DOHH2 (cell line): ENCODE measurements around the gene MAMDC2.

ENCODE experiments used
- H3F3A ChIP-seq: fragments of 200-600 bp; sonication (generic), shearing (Covaris generic); 2 replicates; pipeline ENCODE4 v1.6.0; 2016; ENCODE audit warnings: antibody characterized with exemption, mild to moderate bottlenecking; ENCODE audit not compliant: control insufficient read depth, insufficient read depth
- H3K27ac ChIP-seq: fragments of 200-600 bp; sonication (generic); 2 replicates; pipeline ENCODE4 v1.5.1; 2014; ENCODE audit warnings: low read depth, mild to moderate bottlenecking, low read length, moderate library complexity
- H3K27me3 ChIP-seq: fragments of 200-600 bp; sonication (generic); 2 replicates; pipeline ENCODE4 v1.6.1; 2014; ENCODE audit warnings: mild to moderate bottlenecking, low read length, mixed read lengths; ENCODE audit not compliant: control insufficient read depth
- H3K36me3 ChIP-seq: fragments of 200-600 bp; sonication (generic); 2 replicates; pipeline ENCODE4 v1.6.1; 2014; ENCODE audit warnings: mild to moderate bottlenecking, low read length, moderate library complexity, mixed read lengths; ENCODE audit not compliant: control insufficient read depth
- H3K4me1 ChIP-seq: fragments of 200-600 bp; sonication (generic); 2 replicates; pipeline ENCODE4 v1.6.1; 2014; ENCODE audit warnings: mild to moderate bottlenecking, low read length, mixed read lengths; ENCODE audit not compliant: control insufficient read depth
- H3K4me2 ChIP-seq: fragments of 200-600 bp; sonication (generic); 2 replicates; pipeline ENCODE4 v1.6.0; 2014; ENCODE audit warnings: mild to moderate bottlenecking, low read length, moderate library complexity
- H3K4me3 ChIP-seq: fragments of 200-600 bp; sonication (generic); 2 replicates; pipeline ENCODE4 v1.5.1; 2014; ENCODE audit warnings: mild to moderate bottlenecking, low read length, mixed read lengths
- H3K79me2 ChIP-seq: fragments of 200-600 bp; sonication (generic); 2 replicates; pipeline ENCODE4 v1.6.1; 2014; ENCODE audit warnings: mild to moderate bottlenecking, low read length, mixed read lengths; ENCODE audit not compliant: control insufficient read depth
- H3K9me2 ChIP-seq: fragments of 200-600 bp; sonication (generic); replicated peaks from 2 replicates; pipeline ENCODE4 v1.6.1; 2014; ENCODE audit warnings: mild to moderate bottlenecking, low read length, mixed read lengths; ENCODE audit not compliant: control insufficient read depth
- H3K9me3 ChIP-seq: fragments of 200-600 bp; sonication (generic); 2 replicates; pipeline ENCODE4 v1.6.1; 2014; ENCODE audit warnings: antibody characterized with exemption, low read length, mixed read lengths; ENCODE audit not compliant: control insufficient read depth, insufficient read depth
- H4K20me1 ChIP-seq: fragments of 200-600 bp; sonication (generic); 2 replicates; pipeline ENCODE4 v1.6.0; 2014; ENCODE audit warnings: low read depth, mild to moderate bottlenecking, antibody characterized with exemption, low read length, moderate library complexity; ENCODE audit not compliant: control insufficient read depth, insufficient read depth
- EZH2phosphoT487 ChIP-seq: fragments of 200-600 bp; sonication (generic); IDR thresholded peaks from 2 replicates; pipeline ENCODE4 v1.6.1; 2017; ENCODE audit warnings: borderline replicate concordance, mild to moderate bottlenecking, antibody characterized with exemption, low read length, moderate library complexity, mixed read lengths
- TF ChIP-seq, protein P1 (sequence below): fragments of 200-600 bp; sonication (generic); IDR thresholded peaks from one replicate; pipeline ENCODE4 v1.5.1; 2014; ENCODE audit warnings: antibody characterized with exemption, mild to moderate bottlenecking, low read depth, low read length; ENCODE audit not compliant: poor library complexity, severe bottlenecking

Gene MAMDC2

DNA sequence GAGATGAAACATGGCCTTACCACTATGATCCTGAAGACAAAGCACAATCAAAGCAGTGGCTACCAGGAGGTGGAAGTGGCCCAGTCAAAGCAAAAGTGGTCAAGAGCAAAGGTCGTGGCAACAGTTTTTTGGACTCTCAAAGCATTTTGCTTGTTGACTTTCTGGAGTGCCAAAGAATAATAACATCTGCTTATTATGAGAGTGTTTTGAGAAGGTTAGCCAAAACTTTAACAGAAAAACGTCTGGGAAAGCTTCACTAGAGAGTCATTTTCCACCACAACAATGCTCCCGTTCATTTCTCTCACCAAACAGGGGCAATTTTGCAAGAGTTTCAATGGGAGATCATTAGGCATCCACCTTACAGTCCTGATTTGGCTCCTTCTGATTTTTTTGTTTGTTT is 33.6 kb upstream of the MAMDC2 start:
- no peak overlapping the region for H3K4me3 ChIP-seq
- no peak for TF ChIP-seq EZH2phosphoT487
- TF ChIP-seq, protein P1, sequence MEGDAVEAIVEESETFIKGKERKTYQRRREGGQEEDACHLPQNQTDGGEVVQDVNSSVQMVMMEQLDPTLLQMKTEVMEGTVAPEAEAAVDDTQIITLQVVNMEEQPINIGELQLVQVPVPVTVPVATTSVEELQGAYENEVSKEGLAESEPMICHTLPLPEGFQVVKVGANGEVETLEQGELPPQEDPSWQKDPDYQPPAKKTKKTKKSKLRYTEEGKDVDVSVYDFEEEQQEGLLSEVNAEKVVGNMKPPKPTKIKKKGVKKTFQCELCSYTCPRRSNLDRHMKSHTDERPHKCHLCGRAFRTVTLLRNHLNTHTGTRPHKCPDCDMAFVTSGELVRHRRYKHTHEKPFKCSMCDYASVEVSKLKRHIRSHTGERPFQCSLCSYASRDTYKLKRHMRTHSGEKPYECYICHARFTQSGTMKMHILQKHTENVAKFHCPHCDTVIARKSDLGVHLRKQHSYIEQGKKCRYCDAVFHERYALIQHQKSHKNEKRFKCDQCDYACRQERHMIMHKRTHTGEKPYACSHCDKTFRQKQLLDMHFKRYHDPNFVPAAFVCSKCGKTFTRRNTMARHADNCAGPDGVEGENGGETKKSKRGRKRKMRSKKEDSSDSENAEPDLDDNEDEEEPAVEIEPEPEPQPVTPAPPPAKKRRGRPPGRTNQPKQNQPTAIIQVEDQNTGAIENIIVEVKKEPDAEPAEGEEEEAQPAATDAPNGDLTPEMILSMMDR = no peak
- H3K4me2 ChIP-seq = no peak overlapping the region

DNA sequence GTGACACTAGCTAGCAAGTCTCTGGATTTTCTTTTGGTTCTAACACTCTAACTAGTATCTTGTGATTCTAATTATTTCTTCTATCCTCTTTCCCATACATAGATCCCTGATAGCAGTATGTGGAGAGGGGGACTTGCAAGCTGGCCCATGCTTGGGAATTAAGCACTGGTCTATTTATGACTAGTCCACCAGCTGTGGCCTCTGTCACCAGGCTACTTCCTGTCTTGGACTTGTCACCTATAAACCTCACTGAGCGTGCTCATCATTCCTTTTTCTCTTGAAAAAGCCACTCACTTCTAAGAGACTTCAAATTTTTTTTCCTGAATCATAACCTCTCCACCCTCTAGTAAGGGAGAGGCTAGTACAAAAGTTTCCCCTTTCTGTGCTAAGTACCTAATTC is 32.3 kb upstream of the MAMDC2 start:
- Histone ChIP-seq H3K4me1 (no peaks in the 10 kb centered on the region), H4K20me1 (no peaks in the 10 kb centered on the region), H3K4me3 (no peak overlapping the region), H3K27me3 (no peaks in the 10 kb centered on the region), H3K4me2 (no peak overlapping the region), H3K9me2 (no peaks in the 10 kb centered on the region), H3K36me3 (no peaks in the 10 kb centered on the region), H3F3A (no peaks in the 10 kb centered on the region), H3K27ac (no peak overlapping the region), H3K79me2 (no peaks in the 10 kb centered on the region), H3K9me3 (no peaks in the 10 kb centered on the region)
- no peak for TF ChIP-seq EZH2phosphoT487
- TF ChIP-seq, protein P1 = no peak

More for the DNA sequence above, 33.6 kb upstream of the MAMDC2 start:
- no peaks in the 10 kb centered on the region for H3K27me3 ChIP-seq
- no peaks in the 10 kb centered on the region for H3F3A ChIP-seq
- no peaks in the 10 kb centered on the region for H4K20me1 ChIP-seq
- H3K9me3 ChIP-seq = no peaks in the 10 kb centered on the region
- H3K79me2 ChIP-seq = no peaks in the 10 kb centered on the region
- H3K27ac ChIP-seq = no peak overlapping the region
- no peaks in the 10 kb centered on the region for H3K9me2 ChIP-seq
- no peaks in the 10 kb centered on the region for H3K36me3 ChIP-seq
- no peaks in the 10 kb centered on the region for H3K4me1 ChIP-seq

DNA sequence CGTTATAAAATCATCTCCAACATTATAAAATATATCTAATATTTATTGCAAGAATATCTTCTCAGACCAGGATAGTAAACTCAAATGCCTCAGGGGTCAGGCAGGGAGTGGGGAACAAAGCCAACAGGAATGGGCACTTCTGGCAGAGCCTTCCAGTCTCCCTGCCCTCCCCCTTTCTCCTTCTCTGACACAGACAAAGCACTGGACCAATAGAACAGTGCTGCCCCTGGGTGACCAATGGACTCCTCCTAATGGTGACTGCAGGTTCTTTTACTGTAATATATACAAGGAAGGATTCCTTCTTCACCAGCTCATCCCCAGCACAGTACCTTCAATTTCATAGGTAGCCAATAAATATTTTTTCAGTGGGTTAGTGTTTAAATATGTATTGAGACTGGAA is 31.1 kb upstream of the MAMDC2 start:
- Histone ChIP-seq H3K36me3 (no peaks in the 10 kb centered on the region), H3K9me2 (no peaks in the 10 kb centered on the region), H4K20me1 (no peaks in the 10 kb centered on the region), H3K27ac (no peak overlapping the region), H3K4me2 (no peak overlapping the region), H3K9me3 (no peaks in the 10 kb centered on the region), H3K27me3 (no peaks in the 10 kb centered on the region), H3K4me1 (no peaks in the 10 kb centered on the region), H3F3A (no peaks in the 10 kb centered on the region), H3K4me3 (no peak overlapping the region), H3K79me2 (no peaks in the 10 kb centered on the region)
- TF ChIP-seq EZH2phosphoT487 = no peak
- TF ChIP-seq, protein P1 = no peak

DNA sequence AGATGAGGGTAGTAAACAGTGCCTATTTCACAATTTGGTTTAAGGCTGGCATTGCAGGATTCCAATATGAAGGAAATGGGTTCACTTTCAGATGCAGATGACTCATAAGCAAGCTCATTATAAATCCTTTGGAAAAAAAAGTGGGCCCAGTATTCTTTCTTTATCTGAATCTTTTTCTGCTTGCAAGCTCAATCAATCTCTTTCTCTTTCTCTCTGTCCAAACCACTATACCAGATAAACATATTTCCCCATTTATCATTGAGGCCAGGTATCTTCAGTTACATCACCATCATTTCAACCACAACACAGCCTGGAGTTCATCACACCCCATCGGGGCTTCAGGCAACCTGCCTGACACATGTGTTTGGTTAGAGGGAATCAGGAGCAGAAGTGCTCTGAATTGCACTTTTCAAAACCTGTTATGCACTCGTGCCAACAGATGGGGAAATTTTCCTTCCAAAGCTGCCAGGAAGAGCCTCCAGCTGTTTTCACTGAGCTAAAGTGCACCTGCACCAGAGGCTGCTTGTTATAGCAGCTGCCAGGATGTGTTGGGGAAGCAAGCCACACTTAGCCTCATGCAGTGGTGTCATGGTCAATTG is 30.0 kb upstream of the MAMDC2 start:
- no peaks in the 10 kb centered on the region for H3K79me2 ChIP-seq
- no peaks in the 10 kb centered on the region for H3K9me3 ChIP-seq
- H3K27me3 ChIP-seq = no peaks in the 10 kb centered on the region
- TF ChIP-seq EZH2phosphoT487 = no peak
- TF ChIP-seq, protein P1 = no peak
- H3K9me2 ChIP-seq = no peaks in the 10 kb centered on the region
- H3K4me3 ChIP-seq = no peak overlapping the region
- no peak overlapping the region for H3K27ac ChIP-seq
- no peaks in the 10 kb centered on the region for H4K20me1 ChIP-seq
- H3F3A ChIP-seq = no peaks in the 10 kb centered on the region
- no peaks in the 10 kb centered on the region for H3K4me1 ChIP-seq
- no peak overlapping the region for H3K4me2 ChIP-seq
- H3K36me3 ChIP-seq = no peaks in the 10 kb centered on the region
